K562 (cell line): ENCODE measurements around the gene COX5A. TPM values are rescaled to one million over a fixed set of nuclear protein-coding genes. Genes with fewer than 3 reads are reported as not detected.

Experiments
- CREBBP ChIP-seq: IDR thresholded peaks from one replicate; pipeline ENCODE4 v1.6.1; 2012; ENCODE audit warnings: low read depth, mild to moderate bottlenecking, control low read depth, inconsistent platforms, low read length
- ELF1 ChIP-seq: fragments of 200-800 bp; sonication (Bioruptor generic); IDR thresholded peaks from 2 replicates; pipeline ENCODE4 v1.6.1; 2016; ENCODE audit warnings: missing genetic modification characterization, missing compliant biosample characterization
- ELF2 ChIP-seq: fragments of 250-450 bp; sonication (Bioruptor Pico); IDR thresholded peaks from 2 replicates; pipeline ENCODE4 v1.5.0; 2021; ENCODE audit warnings: mild to moderate bottlenecking
- FOXP1 ChIP-seq: sonication (generic); formaldehyde crosslinking; IDR thresholded peaks from 2 replicates; pipeline ENCODE4 v1.8.0; 2022; ENCODE audit warnings: mild to moderate bottlenecking, missing genetic modification reagents
- GTF2E2 ChIP-seq: fragments of 200-800 bp; sonication (Bioruptor generic); IDR thresholded peaks from 2 replicates; pipeline ENCODE4 v1.6.1; 2016; ENCODE audit warnings: missing genetic modification characterization, missing compliant biosample characterization
- KDM5B ChIP-seq: fragments of 200-600 bp; sonication (generic); IDR thresholded peaks from 2 replicates; pipeline ENCODE4 v1.6.1; 2012; ENCODE audit warnings: low read depth, mild to moderate bottlenecking, moderate library complexity, low read length, control low read depth, inconsistent platforms; ENCODE audit not compliant: insufficient replicate concordance
- MBD2 ChIP-seq: sonication (generic); IDR thresholded peaks from 2 replicates; pipeline ENCODE4 v1.6.1; 2016; ENCODE audit warnings: low read depth, borderline replicate concordance
- NFRKB ChIP-seq: fragments of 450-650 bp; IDR thresholded peaks from 2 replicates; pipeline ENCODE4 v1.6.1; 2016; ENCODE audit warnings: low read depth
- PCBP1 ChIP-seq: fragments of 200-400 bp; formaldehyde crosslinking; IDR thresholded peaks from 2 replicates; pipeline ENCODE4 v1.6.1; 2018; ENCODE audit warnings: mild to moderate bottlenecking, low read depth, low read length; ENCODE audit not compliant: poor library complexity, severe bottlenecking
- XRCC3 ChIP-seq: fragments of 450-650 bp; IDR thresholded peaks from 2 replicates; pipeline ENCODE4 v1.6.1; 2017; ENCODE audit warnings: mild to moderate bottlenecking, moderate library complexity
- ZBTB1 ChIP-seq: sonication (generic); formaldehyde crosslinking; IDR thresholded peaks from 2 replicates; pipeline ENCODE4 v1.8.1; 2023; ENCODE audit warnings: missing genetic modification reagents, low read depth, mild to moderate bottlenecking, borderline replicate concordance
- polyA plus RNA-seq, 8 experiments: library from polyadenylated mRNA; depleted of rRNA in 4 of 8; stranded (reverse) in 5 of 8; unstranded in 3 of 8; fragments of >200 nt; fragmentation: Nextera tagmentation in 2 of 8; fragmentation: Illumina TruSeq in 1 of 8; extraction: Ambion mirVana in 2 of 8; extraction: Trizol in 1 of 8; gene quantifications; 2 replicates each; pipeline versions ENCODE4 v1.2.1 to v1.2.3, GENCODE V29; 2011 to 2014; ENCODE audit warnings: inconsistent platforms in 1 of 8, missing spikeins in 1 of 8
- total RNA-seq, 7 experiments: library from RNA; depleted of rRNA in 6 of 7; stranded (reverse); fragments of >200 nt in 6 of 7; fragmentation: Illumina TruSeq in 2 of 7; extraction: Trizol in 2 of 7; gene quantifications; 2 replicates each; pipeline versions ENCODE4 v1.2.1 to v1.2.3, GENCODE V29; 2011 to 2021; ENCODE audit warnings: low replicate concordance in 1 of 7
- TF ChIP-seq, protein P1 (sequence below): sonication (generic); formaldehyde crosslinking; IDR thresholded peaks from 2 replicates; pipeline ENCODE4 v1.8.0; 2023; ENCODE audit warnings: mild to moderate bottlenecking, missing genetic modification reagents
- TF ChIP-seq, protein P2 (sequence below): sonication (generic); formaldehyde crosslinking; IDR thresholded peaks from 2 replicates; pipeline ENCODE4 v1.8.1; 2022; ENCODE audit warnings: missing genetic modification reagents
- TF ChIP-seq, protein P3 (sequence below): fragments of 450-650 bp; IDR thresholded peaks from 2 replicates; pipeline ENCODE4 v1.6.1; 2018; ENCODE audit not compliant: partially characterized antibody

Gene COX5A
- total and polyA plus RNA-seq, 9 of the 15 experiments (the other 6 are each of a cell fraction or from before 2014, with no cell fraction given), result 86.8 to 553 (median 371) TPM

DNA sequence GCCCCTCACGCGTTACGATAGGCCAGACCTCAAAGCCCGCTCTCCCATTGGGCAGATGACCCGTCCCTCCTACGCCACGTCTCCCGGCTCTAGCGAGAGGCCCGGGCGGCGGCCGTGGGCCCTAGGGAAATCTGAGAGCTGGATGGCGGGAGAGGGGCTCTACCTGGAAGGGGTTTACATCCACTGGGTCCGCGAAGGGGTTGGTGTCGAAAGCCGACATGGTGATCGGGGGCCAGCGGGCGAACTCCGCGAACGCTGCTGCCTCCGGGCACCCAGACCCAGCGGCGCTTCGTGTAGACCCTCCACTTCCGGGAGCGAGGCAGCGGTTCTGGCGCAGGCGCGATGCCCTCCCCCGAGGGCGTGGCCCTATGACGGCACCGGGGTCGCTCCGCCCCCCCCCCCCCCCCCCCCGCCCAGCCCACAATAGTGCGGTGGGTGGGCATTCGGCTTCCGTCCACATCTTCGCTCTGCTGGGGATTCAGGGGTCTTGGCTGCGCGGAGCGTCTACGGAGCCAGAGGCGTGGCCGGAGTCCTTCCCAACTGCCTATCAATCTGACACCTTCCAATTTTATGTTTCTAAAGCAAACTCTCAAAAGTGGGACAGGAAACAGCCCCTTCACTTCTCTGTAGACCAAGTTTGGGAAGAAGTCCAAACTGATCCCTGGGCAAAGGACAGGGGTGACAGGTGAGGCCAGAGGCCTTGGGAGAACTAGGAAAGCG is 64.7 kb downstream of the COX5A start, which contains the start of gene SCAMP2 (continued):
- TF ChIP-seq, protein P1, sequence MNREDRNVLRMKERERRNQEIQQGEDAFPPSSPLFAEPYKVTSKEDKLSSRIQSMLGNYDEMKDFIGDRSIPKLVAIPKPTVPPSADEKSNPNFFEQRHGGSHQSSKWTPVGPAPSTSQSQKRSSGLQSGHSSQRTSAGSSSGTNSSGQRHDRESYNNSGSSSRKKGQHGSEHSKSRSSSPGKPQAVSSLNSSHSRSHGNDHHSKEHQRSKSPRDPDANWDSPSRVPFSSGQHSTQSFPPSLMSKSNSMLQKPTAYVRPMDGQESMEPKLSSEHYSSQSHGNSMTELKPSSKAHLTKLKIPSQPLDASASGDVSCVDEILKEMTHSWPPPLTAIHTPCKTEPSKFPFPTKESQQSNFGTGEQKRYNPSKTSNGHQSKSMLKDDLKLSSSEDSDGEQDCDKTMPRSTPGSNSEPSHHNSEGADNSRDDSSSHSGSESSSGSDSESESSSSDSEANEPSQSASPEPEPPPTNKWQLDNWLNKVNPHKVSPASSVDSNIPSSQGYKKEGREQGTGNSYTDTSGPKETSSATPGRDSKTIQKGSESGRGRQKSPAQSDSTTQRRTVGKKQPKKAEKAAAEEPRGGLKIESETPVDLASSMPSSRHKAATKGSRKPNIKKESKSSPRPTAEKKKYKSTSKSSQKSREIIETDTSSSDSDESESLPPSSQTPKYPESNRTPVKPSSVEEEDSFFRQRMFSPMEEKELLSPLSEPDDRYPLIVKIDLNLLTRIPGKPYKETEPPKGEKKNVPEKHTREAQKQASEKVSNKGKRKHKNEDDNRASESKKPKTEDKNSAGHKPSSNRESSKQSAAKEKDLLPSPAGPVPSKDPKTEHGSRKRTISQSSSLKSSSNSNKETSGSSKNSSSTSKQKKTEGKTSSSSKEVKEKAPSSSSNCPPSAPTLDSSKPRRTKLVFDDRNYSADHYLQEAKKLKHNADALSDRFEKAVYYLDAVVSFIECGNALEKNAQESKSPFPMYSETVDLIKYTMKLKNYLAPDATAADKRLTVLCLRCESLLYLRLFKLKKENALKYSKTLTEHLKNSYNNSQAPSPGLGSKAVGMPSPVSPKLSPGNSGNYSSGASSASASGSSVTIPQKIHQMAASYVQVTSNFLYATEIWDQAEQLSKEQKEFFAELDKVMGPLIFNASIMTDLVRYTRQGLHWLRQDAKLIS (CRISPR knock-in tag), result peak; percentile 75; the same call in 1 of the 2 replicates
- TF ChIP-seq ELF1, result peak; percentile 96
- TF ChIP-seq XRCC3, result no peak
- peak; percentile 95 for TF ChIP-seq ELF2 (CRISPR knock-in tag)
- peak; percentile 64; the same call in 1 of the 2 replicates for TF ChIP-seq ZBTB1 (CRISPR knock-in tag)
- TF ChIP-seq KDM5B, result peak; percentile 88
- 0 out of 2 replicates have a peak, but pooled peaks have one; percentile 13 for TF ChIP-seq FOXP1 (CRISPR knock-in tag)
- TF ChIP-seq PCBP1, result peak; percentile 99
- TF ChIP-seq, protein P2, sequence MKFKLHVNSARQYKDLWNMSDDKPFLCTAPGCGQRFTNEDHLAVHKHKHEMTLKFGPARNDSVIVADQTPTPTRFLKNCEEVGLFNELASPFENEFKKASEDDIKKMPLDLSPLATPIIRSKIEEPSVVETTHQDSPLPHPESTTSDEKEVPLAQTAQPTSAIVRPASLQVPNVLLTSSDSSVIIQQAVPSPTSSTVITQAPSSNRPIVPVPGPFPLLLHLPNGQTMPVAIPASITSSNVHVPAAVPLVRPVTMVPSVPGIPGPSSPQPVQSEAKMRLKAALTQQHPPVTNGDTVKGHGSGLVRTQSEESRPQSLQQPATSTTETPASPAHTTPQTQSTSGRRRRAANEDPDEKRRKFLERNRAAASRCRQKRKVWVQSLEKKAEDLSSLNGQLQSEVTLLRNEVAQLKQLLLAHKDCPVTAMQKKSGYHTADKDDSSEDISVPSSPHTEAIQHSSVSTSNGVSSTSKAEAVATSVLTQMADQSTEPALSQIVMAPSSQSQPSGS (CRISPR knock-in tag), result no peak
- no peak for TF ChIP-seq GTF2E2 (tag)
- TF ChIP-seq MBD2, result peak; percentile 85
- TF ChIP-seq NFRKB, result no peak
- TF ChIP-seq, protein P3, sequence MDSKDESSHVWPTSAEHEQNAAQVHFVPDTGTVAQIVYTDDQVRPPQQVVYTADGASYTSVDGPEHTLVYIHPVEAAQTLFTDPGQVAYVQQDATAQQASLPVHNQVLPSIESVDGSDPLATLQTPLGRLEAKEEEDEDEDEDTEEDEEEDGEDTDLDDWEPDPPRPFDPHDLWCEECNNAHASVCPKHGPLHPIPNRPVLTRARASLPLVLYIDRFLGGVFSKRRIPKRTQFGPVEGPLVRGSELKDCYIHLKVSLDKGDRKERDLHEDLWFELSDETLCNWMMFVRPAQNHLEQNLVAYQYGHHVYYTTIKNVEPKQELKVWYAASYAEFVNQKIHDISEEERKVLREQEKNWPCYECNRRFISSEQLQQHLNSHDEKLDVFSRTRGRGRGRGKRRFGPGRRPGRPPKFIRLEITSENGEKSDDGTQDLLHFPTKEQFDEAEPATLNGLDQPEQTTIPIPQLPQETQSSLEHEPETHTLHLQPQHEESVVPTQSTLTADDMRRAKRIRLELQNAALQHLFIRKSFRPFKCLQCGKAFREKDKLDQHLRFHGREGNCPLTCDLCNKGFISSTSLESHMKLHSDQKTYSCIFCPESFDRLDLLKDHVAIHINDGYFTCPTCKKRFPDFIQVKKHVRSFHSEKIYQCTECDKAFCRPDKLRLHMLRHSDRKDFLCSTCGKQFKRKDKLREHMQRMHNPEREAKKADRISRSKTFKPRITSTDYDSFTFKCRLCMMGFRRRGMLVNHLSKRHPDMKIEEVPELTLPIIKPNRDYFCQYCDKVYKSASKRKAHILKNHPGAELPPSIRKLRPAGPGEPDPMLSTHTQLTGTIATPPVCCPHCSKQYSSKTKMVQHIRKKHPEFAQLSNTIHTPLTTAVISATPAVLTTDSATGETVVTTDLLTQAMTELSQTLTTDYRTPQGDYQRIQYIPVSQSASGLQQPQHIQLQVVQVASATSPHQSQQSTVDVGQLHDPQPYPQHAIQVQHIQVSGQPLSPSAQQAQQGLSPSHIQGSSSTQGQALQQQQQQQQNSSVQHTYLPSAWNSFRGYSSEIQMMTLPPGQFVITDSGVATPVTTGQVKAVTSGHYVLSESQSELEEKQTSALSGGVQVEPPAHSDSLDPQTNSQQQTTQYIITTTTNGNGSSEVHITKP, result peak; percentile 10
- TF ChIP-seq CREBBP, result no peak
